Astrocyte of the cerebellum (primary cell): ENCODE results near the gene BAZ2B.

Source experiments
- DNase-seq: peaks from one replicate; pipeline ENCODE4 v3.0.0-alpha.2; 2011; ENCODE audit warnings: low read depth
- H3K4me3 ChIP-seq: 2 replicates; pipeline ENCODE4 v1.5.1; 2011; ENCODE audit warnings: mild to moderate bottlenecking, low read depth, low read length, moderate library complexity
- in situ Hi-C: cut with HindIII; loops from 2 replicates; pipeline ENCODE4 v1.10.0; 2017; ENCODE audit warnings: low sequenced_read_pairs
- TF ChIP-seq, protein P1 (sequence below): IDR thresholded peaks from 2 replicates; pipeline ENCODE4 v1.5.1; 2012; ENCODE audit warnings: low read length, low read depth, moderate library complexity, mild to moderate bottlenecking; ENCODE audit errors: missing control alignments

The BAZ2B gene

DNA sequence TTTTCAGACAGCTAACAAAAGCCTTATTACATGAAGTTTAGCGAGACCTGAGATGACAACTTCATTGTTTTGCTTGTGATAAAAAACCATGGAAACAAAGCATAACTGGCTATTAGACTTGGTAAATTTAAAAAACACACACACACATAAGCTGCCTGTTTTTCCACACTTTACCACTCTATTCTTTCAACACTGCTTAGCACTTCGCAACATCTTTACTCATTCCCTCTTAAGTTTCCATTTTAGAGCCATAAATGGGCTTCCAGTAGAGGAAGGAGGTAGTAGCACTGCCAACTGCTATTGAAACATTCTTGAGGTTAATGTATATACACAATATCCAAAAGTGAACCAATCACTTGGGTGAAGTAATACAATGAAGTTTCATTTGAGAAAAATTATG lies 54.1 kb downstream of the BAZ2B start:
- H3K4me3 ChIP-seq: no peak overlapping the region
- TF ChIP-seq, protein P1, sequence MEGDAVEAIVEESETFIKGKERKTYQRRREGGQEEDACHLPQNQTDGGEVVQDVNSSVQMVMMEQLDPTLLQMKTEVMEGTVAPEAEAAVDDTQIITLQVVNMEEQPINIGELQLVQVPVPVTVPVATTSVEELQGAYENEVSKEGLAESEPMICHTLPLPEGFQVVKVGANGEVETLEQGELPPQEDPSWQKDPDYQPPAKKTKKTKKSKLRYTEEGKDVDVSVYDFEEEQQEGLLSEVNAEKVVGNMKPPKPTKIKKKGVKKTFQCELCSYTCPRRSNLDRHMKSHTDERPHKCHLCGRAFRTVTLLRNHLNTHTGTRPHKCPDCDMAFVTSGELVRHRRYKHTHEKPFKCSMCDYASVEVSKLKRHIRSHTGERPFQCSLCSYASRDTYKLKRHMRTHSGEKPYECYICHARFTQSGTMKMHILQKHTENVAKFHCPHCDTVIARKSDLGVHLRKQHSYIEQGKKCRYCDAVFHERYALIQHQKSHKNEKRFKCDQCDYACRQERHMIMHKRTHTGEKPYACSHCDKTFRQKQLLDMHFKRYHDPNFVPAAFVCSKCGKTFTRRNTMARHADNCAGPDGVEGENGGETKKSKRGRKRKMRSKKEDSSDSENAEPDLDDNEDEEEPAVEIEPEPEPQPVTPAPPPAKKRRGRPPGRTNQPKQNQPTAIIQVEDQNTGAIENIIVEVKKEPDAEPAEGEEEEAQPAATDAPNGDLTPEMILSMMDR: no peak
- no peak for DNase-seq
- in situ Hi-C loops: no loop called here

DNA sequence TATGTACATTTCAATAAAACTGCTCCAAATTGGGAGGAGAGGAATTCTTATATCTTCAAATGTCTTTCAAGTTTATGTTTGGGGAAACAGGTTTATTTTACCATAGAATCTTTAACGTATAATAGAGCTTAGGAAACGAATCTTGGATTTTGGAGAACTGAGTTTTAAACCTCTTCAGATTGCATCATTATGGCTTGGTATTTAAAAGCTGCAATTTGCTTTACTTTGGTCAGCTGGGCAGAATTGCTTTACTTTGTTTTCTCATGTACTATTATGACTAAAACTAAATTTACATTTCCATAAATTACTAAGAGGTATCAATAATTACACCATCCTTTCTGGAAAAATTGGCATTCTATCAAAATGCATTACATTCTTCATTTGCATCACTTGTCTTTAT lies 54.6 kb downstream of the BAZ2B start:
- in situ Hi-C loops: no loop called here
- no peak for DNase-seq
- TF ChIP-seq, protein P1: no peak
- H3K4me3 ChIP-seq: no peak overlapping the region

DNA sequence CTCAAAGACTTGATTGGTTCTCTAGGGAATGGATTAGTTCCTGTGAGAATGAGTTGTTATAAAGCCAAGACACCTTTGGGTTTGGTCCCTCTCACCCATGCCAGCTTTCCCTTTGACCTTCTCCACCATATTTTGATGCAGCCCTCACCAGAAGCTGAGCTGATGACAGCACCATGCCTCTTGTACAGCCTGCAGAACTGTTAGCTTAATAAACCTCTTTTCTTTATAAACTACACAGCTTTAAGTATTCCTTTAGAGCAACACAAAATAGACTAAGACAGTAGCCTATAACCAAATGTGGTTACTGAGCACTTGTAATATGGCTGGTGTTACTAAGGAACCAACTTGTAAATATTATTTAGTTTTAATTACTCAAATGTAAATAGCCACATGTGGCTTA lies 55.1 kb downstream of the BAZ2B start:
- in situ Hi-C loops: no loop called here
- H3K4me3 ChIP-seq: no peak overlapping the region
- TF ChIP-seq, protein P1: no peak
- no peak for DNase-seq

DNA sequence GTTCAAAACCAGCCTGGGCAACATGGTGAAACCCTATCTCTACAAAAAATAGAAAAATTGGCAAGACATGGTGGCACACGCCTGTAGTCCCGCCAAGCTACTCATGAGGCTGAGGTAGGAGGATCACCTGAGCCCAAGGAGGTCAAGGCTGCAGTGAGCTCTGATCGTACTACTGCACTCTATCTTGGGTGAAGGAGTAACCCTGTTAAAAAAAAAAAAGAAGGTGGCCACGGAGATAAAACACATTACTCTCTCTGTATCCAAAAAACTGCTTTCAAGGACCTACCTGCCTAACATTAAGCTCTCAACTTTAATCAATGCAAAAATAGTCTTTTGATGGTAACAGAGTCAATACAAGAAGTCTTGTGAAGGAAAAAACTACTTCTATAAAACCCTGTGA lies 57.3 kb downstream of the BAZ2B start:
- H3K4me3 ChIP-seq: no peak overlapping the region
- in situ Hi-C loops: no loop called here
- TF ChIP-seq, protein P1: no peak
- no peak for DNase-seq

DNA sequence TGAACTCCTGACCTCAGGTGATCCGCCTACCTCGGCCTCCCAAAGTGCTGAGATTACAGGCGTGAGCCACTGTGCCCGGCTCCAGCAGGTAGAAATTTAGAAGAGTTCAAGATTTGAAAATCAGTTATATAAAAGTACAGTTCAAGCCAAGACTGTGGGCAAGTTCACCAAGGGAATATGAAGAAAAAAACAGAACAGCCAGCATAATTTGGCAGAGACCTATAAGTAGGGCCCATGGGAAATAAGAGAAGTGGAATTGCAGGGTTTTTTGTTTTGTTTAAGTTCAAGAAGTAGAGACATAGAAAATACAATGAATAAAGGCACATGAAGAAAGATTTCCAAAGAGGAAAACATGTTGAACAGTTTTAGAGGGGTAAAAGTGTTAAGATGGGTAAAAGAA lies 57.9 kb downstream of the BAZ2B start:
- DNase-seq: peak; percentile 3
- in situ Hi-C loops: no loop called here

DNA sequence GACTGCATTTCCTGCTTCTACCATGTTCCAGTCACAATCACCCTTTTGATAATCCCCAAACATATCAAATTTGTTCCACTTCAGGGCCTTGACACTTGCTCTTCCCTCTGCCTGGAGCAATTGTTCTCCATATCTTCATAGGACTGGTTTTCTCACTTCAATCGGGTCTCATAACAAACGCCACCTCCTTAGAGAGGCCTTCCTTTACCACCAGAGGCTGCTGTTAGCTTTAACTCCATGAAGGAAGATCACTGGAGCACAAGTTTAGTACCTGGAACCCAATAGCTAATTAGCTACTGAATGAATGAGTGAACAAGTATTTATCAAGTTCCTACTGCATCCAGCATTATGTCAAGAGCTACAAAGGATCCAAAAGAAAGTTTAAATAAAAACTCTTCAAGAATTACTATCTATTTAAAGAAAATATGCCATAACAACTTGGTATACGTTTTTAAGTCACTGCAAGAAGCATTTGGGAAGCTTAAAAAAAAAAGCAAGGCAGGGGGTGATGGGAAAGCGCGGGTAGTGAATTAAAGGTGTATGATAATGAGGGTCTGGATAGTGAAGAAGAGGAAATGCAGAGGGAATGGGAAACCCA lies 58.8 kb downstream of the BAZ2B start:
- H3K4me3 ChIP-seq: no peak overlapping the region
- DNase-seq: no peak
- TF ChIP-seq, protein P1: peak; percentile 38
- in situ Hi-C loops: no loop called here

More for the DNA sequence above, 57.9 kb downstream of the BAZ2B start:
- TF ChIP-seq, protein P1: no peak
- no peak overlapping the region for H3K4me3 ChIP-seq
